Activated naive CD8-positive, alpha-beta T cell treated with anti-CD3 and anti-CD28 coated beads for 36 hours (primary cell): ENCODE results near the gene MINDY4. TPM values are rescaled to one million over a fixed set of nuclear protein-coding genes. Genes with fewer than 3 reads are reported as not detected.

Source experiments
- DNase-seq: peaks from one replicate; pipeline ENCODE4 v3.0.0; 2021
- H3K27ac Mint-ChIP-seq: one replicate; pipeline ENCODE4 v1.8.0; 2022; ENCODE audit warnings: mild to moderate bottlenecking, moderate library complexity, mixed read lengths
- H3K27me3 Mint-ChIP-seq: one replicate; pipeline ENCODE4 v1.8.0; 2022; ENCODE audit warnings: mild to moderate bottlenecking, mixed read lengths
- H3K36me3 Mint-ChIP-seq: one replicate; pipeline ENCODE4 v1.8.0; 2021; ENCODE audit warnings: mild to moderate bottlenecking, mixed read lengths
- H3K4me1 Mint-ChIP-seq: one replicate; pipeline ENCODE4 v1.8.0; 2021; ENCODE audit warnings: mixed read lengths
- H3K4me3 Mint-ChIP-seq: one replicate; pipeline ENCODE4 v1.8.0; 2022; ENCODE audit warnings: mild to moderate bottlenecking, moderate library complexity, mixed read lengths
- H3K9me3 Mint-ChIP-seq: one replicate; pipeline ENCODE4 v1.8.0; 2022; ENCODE audit warnings: mixed read lengths
- total RNA-seq, 2 experiments: library from RNA; stranded (reverse); gene quantifications; one replicate each; pipeline ENCODE4 v1.2.3, GENCODE V29; 2021

Gene MINDY4
- total RNA-seq, 2 experiments from 2014 or later, result 1.6 to 2.0 TPM

- H3K4me3 Mint-ChIP-seq, result no peak overlapping the region
- H3K36me3 Mint-ChIP-seq, result no peaks in the 10 kb centered on the region
- H3K9me3 Mint-ChIP-seq, result no peaks in the 10 kb centered on the region
- H3K27me3 Mint-ChIP-seq, result no peaks in the 10 kb centered on the region
- H3K4me1 Mint-ChIP-seq, result no peaks in the 10 kb centered on the region
- no peak for DNase-seq
- H3K27ac Mint-ChIP-seq, result no peak overlapping the region
Observed at GRCh38 chr7:30851651-30852307, 80.6 kb downstream of the MINDY4 start.

DNA sequence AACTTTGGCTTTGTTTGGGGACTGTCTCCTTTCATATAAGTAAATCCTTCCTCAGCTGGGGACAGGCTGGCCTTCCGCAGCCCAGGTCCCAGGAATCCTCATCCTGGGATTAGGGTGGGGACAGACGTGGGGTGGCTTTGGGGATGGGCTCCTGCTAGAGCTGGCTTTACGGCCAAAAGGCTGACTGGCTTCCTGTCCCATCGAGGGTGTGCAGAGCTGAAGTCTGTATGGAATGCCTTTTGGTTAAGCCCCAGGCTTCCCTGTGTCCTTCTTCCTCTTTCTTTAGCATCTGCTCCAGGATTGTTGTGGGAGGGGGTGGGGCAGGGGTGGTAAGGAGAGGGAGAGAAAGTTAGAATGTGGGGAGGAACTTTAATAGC, 81.1 kb downstream of the MINDY4 start:
- Mint-ChIP-seq H3K4me3 (no peak overlapping the region), H3K27me3 (no peaks in the 10 kb centered on the region), H3K4me1 (no peaks in the 10 kb centered on the region), H3K27ac (no peak overlapping the region), H3K36me3 (no peaks in the 10 kb centered on the region), H3K9me3 (no peaks in the 10 kb centered on the region)
- no peak for DNase-seq

DNA sequence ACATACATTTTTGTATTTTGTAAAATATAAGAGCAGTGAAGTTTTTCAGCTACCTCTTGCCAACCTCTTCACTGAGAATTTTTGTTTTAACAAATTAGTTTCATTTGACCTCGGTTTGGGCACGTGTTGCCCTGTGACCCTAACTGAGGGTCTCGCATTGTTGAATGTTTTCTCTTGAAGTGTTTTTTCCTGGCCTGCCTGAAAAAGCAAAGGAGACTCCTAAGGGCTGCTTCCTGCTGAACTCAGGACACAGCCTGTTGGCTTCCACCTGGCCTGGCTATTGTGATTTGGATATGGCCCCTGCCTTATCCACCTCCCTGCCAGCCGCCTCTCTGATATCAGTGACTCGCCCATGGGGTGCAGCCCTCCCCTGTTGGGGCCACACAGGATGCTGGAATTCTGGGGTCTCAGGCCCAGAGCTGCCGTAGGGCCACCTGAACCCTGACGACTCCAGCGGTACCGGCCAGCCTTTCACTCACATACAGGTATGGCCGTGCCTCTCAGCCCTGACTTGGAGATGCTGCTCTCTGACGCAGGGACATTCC, 81.6 kb downstream of the MINDY4 start:
- no peaks in the 10 kb centered on the region for H3K9me3 Mint-ChIP-seq
- H3K27ac Mint-ChIP-seq, result no peak overlapping the region
- H3K36me3 Mint-ChIP-seq, result no peaks in the 10 kb centered on the region
- H3K27me3 Mint-ChIP-seq, result no peaks in the 10 kb centered on the region
- H3K4me3 Mint-ChIP-seq, result no peak overlapping the region
- no peak for DNase-seq
- no peaks in the 10 kb centered on the region for H3K4me1 Mint-ChIP-seq

GRCh38 chr7:30853576-30853975, 82.4 kb downstream of the MINDY4 start:
- H3K27me3 Mint-ChIP-seq, result no peaks in the 10 kb centered on the region
- no peaks in the 10 kb centered on the region for H3K9me3 Mint-ChIP-seq
- H3K4me3 Mint-ChIP-seq, result no peak overlapping the region
- H3K4me1 Mint-ChIP-seq, result no peaks in the 10 kb centered on the region
- H3K36me3 Mint-ChIP-seq, result no peaks in the 10 kb centered on the region
- DNase-seq, result no peak
- no peak overlapping the region for H3K27ac Mint-ChIP-seq

DNA sequence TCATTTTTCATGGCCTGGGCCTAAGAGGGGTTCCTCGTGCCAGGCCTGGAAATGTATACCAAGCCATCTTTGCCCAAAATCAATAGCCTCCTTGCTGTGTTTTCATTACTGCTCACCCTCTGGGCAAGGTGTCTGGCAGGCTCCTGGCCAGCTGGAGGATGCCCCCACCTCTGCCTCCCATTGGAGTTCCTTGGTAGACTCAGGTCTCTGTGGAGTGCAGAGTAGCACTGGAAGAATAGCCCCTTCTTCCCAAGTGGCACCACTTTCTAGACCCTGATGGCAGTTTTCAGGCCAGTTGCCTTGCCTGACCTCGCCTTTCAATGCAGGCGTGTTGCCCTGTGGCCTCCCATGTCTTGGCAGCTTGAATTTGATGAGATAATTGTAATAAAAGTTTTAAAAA, 84.7 kb downstream of the MINDY4 start:
- Mint-ChIP-seq H3K27ac (no peak overlapping the region), H3K9me3 (no peaks in the 10 kb centered on the region), H3K4me1 (no peaks in the 10 kb centered on the region), H3K4me3 (no peak overlapping the region), H3K36me3 (no peaks in the 10 kb centered on the region), H3K27me3 (no peaks in the 10 kb centered on the region)
- no peak for DNase-seq

DNA sequence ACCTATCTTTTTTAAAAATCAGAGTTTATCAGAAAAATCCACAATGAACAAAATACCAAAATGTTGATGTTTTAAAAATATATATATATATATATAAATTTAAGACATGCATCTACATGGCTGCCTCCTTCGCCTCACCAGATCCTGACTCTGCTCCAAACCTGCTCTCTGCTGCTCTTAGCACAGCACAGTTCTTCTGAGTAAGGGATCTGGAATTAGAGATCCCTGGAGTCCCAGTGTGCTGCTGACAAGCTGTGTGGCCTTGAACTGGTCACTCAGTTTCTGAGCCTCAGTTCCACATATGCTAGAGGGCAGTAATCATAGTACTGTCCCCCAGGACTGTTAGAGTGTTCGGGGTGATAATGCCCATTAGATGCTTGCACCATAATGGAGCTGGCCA, 87.4 kb downstream of the MINDY4 start:
- H3K9me3 Mint-ChIP-seq, result no peaks in the 10 kb centered on the region
- no peak for DNase-seq
- H3K4me3 Mint-ChIP-seq, result no peak overlapping the region
- H3K36me3 Mint-ChIP-seq, result no peaks in the 10 kb centered on the region
- H3K27ac Mint-ChIP-seq, result no peak overlapping the region
- H3K4me1 Mint-ChIP-seq, result no peaks in the 10 kb centered on the region
- no peaks in the 10 kb centered on the region for H3K27me3 Mint-ChIP-seq

- no peaks in the 10 kb centered on the region for H3K9me3 Mint-ChIP-seq
- H3K4me1 Mint-ChIP-seq, result no peaks in the 10 kb centered on the region
- no peaks in the 10 kb centered on the region for H3K27me3 Mint-ChIP-seq
- H3K36me3 Mint-ChIP-seq, result no peaks in the 10 kb centered on the region
- H3K4me3 Mint-ChIP-seq, result no peak overlapping the region
- H3K27ac Mint-ChIP-seq, result no peak overlapping the region
- DNase-seq, result no peak
Observed at GRCh38 chr7:30859202-30859939, 88.2 kb downstream of the MINDY4 start.

DNA sequence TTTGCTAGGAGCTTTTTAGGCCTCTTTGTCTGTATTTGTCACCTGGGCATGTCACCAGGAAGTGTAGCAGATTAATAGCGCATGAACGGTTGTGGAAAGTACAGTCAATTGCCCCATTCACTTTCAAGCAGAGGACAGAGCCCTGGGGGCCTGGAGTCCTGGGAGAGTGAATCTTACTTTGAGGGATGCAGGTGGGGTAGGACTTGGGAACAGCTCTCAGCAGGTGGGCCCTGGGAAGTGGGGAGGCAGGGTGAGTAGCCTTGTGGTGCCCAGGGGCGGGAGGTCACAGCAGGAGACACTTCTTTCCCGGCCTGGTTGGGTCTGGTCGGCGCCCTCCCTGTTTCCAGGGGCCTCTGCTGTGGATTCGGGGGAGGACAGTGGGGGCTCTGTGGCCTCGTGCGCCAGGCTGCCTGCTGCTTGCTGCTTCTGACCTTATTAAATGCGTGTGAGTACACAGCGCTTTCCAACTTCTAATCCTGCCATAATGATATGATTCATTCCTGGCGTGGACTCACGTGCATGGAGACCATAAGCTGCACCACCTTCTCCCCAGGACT, 88.8 kb downstream of the MINDY4 start:
- Mint-ChIP-seq H3K4me3 (no peak overlapping the region), H3K9me3 (no peaks in the 10 kb centered on the region), H3K36me3 (no peaks in the 10 kb centered on the region), H3K27ac (no peak overlapping the region), H3K4me1 (no peaks in the 10 kb centered on the region), H3K27me3 (no peaks in the 10 kb centered on the region)
- no peak for DNase-seq

DNA sequence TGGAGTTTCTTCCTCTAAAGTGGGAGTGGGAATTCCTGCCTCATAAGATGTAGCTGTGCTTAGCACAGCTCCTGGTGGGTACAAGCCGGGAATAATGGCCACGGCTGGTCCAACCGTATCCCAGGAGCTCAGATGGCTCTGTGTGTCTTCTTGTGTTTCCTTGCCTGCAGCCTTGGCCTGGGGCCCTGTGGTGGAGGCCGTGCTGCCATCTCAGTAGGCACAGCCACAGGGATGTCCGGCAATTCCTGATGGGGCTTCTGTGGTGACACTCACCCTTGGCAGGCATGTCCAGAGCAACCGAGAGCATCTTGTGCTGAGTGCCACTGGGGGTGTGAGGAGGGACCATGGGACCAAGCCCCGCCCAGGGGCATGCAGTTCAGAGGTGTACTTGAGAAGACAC, 90.4 kb downstream of the MINDY4 start:
- no peaks in the 10 kb centered on the region for H3K36me3 Mint-ChIP-seq
- H3K4me1 Mint-ChIP-seq, result no peaks in the 10 kb centered on the region
- H3K27ac Mint-ChIP-seq, result no peak overlapping the region
- H3K4me3 Mint-ChIP-seq, result no peak overlapping the region
- DNase-seq, result no peak
- no peaks in the 10 kb centered on the region for H3K27me3 Mint-ChIP-seq
- no peaks in the 10 kb centered on the region for H3K9me3 Mint-ChIP-seq

- H3K36me3 Mint-ChIP-seq, result no peaks in the 10 kb centered on the region
- no peaks in the 10 kb centered on the region for H3K9me3 Mint-ChIP-seq
- H3K27ac Mint-ChIP-seq, result no peak overlapping the region
- no peak overlapping the region for H3K4me3 Mint-ChIP-seq
- H3K27me3 Mint-ChIP-seq, result no peaks in the 10 kb centered on the region
- H3K4me1 Mint-ChIP-seq, result no peaks in the 10 kb centered on the region
- DNase-seq, result no peak
Observed at GRCh38 chr7:30862995-30863705, 91.9 kb downstream of the MINDY4 start.

DNA sequence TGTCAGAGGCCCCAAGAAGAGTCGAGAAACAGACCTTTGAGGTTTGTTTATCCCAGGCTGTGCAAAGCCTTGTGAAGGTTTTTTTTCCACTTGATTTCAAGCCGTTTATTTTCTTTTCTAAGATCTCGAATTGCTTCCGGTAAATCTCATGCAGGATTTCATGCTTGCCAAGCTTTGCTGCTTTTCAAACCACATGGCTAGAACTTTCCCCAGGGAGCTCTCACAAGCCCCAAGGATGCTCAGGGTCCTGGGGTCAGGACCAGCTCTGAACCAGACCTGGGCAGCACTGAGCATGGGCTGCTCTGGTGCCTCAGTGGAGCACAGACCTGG, 92.5 kb downstream of the MINDY4 start:
- Mint-ChIP-seq H3K4me3 (no peak overlapping the region), H3K27me3 (no peaks in the 10 kb centered on the region), H3K36me3 (no peaks in the 10 kb centered on the region), H3K4me1 (no peaks in the 10 kb centered on the region), H3K9me3 (no peaks in the 10 kb centered on the region), H3K27ac (no peak overlapping the region)
- no peak for DNase-seq

DNA sequence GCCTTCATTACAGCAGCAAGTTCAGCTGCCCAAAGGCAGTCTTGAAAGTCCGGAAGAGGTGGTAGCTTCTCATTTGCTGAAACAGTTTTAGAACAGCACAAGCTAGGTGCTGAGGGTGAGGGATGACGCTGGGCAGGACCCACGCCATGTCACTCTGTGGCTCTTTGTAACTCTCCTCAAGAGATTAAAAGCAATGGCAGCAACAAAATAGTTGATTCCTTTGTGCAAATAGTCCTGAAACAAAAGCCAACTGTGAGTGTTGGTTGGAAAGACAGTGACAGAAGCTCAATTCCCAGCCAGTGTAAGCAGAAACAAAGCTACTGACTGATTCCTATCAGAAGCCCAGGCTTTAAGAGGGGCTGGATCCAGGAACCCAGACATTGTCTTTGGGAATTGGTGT, 92.9 kb downstream of the MINDY4 start:
- no peaks in the 10 kb centered on the region for H3K4me1 Mint-ChIP-seq

GRCh38 chr7:30865076-30865475, 93.9 kb downstream of the MINDY4 start:
- Mint-ChIP-seq H3K9me3 (no peaks in the 10 kb centered on the region), H3K27me3 (no peaks in the 10 kb centered on the region), H3K4me3 (no peak overlapping the region), H3K4me1 (no peaks in the 10 kb centered on the region), H3K36me3 (no peaks in the 10 kb centered on the region), H3K27ac (no peak overlapping the region)
- no peak for DNase-seq

More for the DNA sequence above, 92.9 kb downstream of the MINDY4 start:
- H3K36me3 Mint-ChIP-seq, result no peaks in the 10 kb centered on the region
- no peak for DNase-seq
- no peaks in the 10 kb centered on the region for H3K27me3 Mint-ChIP-seq
- H3K27ac Mint-ChIP-seq, result no peak overlapping the region
- H3K4me3 Mint-ChIP-seq, result no peak overlapping the region
- H3K9me3 Mint-ChIP-seq, result no peaks in the 10 kb centered on the region

GRCh38 chr7:30865821-30866220, 94.6 kb downstream of the MINDY4 start:
- no peak for DNase-seq
- Mint-ChIP-seq H3K4me1 (no peaks in the 10 kb centered on the region), H3K4me3 (no peak overlapping the region), H3K27me3 (no peaks in the 10 kb centered on the region), H3K9me3 (no peaks in the 10 kb centered on the region), H3K27ac (no peak overlapping the region), H3K36me3 (no peaks in the 10 kb centered on the region)

GRCh38 chr7:30866939-30867338, 95.7 kb downstream of the MINDY4 start:
- H3K9me3 Mint-ChIP-seq, result no peaks in the 10 kb centered on the region
- H3K27ac Mint-ChIP-seq, result no peak overlapping the region
- H3K27me3 Mint-ChIP-seq, result no peaks in the 10 kb centered on the region
- no peaks in the 10 kb centered on the region for H3K4me1 Mint-ChIP-seq
- DNase-seq, result no peak
- H3K4me3 Mint-ChIP-seq, result no peak overlapping the region
- H3K36me3 Mint-ChIP-seq, result no peaks in the 10 kb centered on the region
